Measurements from ENCODE around the gene TXNRD1.

The TXNRD1 gene

DNA sequence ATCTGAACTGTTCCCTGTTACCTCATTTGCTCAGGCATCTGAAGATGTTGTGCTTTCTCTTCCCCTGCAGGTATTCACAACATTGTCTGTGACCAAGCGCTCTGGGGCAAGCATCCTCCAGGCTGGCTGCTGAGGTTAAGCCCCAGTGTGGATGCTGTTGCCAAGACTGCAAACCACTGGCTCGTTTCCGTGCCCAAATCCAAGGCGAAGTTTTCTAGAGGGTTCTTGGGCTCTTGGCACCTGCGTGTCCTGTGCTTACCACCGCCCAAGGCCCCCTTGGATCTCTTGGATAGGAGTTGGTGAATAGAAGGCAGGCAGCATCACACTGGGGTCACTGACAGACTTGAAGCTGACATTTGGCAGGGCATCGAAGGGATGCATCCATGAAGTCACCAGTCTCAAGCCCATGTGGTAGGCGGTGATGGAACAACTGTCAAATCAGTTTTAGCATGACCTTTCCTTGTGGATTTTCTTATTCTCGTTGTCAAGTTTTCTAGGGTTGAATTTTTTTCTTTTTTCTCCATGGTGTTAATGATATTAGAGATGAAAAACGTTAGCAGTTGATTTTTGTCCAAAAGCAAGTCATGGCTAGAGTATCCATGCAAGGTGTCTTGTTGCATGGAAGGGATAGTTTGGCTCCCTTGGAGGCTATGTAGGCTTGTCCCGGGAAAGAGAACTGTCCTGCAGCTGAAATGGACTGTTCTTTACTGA, 132.9 kb downstream of the TXNRD1 start:
- no peak overlapping the region for H3K4me3 Mint-ChIP-seq
- no peak overlapping the region for H3K27ac Mint-ChIP-seq
- no peaks in the 10 kb centered on the region for H3K4me1 Mint-ChIP-seq
- no peaks in the 10 kb centered on the region for H3K9me3 Mint-ChIP-seq
- no peaks in the 10 kb centered on the region for H3K27me3 Mint-ChIP-seq (ENCODE audit: low read depth)
- peaks cover 46% of the 10 kb centered on the region for H3K36me3 Mint-ChIP-seq (ENCODE audit: low read depth)
- TF ChIP-seq, protein P1, sequence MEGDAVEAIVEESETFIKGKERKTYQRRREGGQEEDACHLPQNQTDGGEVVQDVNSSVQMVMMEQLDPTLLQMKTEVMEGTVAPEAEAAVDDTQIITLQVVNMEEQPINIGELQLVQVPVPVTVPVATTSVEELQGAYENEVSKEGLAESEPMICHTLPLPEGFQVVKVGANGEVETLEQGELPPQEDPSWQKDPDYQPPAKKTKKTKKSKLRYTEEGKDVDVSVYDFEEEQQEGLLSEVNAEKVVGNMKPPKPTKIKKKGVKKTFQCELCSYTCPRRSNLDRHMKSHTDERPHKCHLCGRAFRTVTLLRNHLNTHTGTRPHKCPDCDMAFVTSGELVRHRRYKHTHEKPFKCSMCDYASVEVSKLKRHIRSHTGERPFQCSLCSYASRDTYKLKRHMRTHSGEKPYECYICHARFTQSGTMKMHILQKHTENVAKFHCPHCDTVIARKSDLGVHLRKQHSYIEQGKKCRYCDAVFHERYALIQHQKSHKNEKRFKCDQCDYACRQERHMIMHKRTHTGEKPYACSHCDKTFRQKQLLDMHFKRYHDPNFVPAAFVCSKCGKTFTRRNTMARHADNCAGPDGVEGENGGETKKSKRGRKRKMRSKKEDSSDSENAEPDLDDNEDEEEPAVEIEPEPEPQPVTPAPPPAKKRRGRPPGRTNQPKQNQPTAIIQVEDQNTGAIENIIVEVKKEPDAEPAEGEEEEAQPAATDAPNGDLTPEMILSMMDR (IDR thresholded peaks at IDR 0.05; ENCODE audit: unreplicated experiment in 3 of 3): no peak

DNA sequence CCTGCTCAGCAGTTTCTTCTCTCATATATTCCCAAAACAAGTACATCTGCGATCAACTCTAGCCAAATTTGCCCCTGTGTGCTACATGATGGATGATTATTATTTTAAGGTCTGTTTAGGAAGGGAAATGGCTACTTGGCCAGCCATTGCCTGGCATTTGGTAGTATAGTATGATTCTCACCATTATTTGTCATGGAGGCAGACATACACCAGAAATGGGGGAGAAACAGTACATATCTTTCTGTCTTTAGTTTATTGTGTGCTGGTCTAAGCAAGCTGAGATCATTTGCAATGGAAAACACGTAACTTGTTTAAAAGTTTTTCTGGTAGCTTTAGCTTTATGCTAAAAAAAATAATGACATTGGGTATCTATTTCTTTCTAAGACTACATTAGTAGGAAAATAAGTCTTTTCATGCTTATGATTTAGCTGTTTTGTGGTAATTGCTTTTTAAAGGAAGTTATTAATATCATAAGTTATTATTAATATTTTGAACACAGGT, 133.5 kb downstream of the TXNRD1 start:
- peaks cover 50% of the 10 kb centered on the region for H3K36me3 Mint-ChIP-seq (ENCODE audit: low read depth)
- H3K27me3 Mint-ChIP-seq (ENCODE audit: low read depth): no peaks in the 10 kb centered on the region
- no peaks in the 10 kb centered on the region for H3K4me1 Mint-ChIP-seq
- TF ChIP-seq, protein P1 (IDR thresholded peaks at IDR 0.05; ENCODE audit: unreplicated experiment in 3 of 3): no peak
- H3K27ac Mint-ChIP-seq: no peak overlapping the region
- H3K9me3 Mint-ChIP-seq: no peaks in the 10 kb centered on the region
- H3K4me3 Mint-ChIP-seq: no peak overlapping the region

DNA sequence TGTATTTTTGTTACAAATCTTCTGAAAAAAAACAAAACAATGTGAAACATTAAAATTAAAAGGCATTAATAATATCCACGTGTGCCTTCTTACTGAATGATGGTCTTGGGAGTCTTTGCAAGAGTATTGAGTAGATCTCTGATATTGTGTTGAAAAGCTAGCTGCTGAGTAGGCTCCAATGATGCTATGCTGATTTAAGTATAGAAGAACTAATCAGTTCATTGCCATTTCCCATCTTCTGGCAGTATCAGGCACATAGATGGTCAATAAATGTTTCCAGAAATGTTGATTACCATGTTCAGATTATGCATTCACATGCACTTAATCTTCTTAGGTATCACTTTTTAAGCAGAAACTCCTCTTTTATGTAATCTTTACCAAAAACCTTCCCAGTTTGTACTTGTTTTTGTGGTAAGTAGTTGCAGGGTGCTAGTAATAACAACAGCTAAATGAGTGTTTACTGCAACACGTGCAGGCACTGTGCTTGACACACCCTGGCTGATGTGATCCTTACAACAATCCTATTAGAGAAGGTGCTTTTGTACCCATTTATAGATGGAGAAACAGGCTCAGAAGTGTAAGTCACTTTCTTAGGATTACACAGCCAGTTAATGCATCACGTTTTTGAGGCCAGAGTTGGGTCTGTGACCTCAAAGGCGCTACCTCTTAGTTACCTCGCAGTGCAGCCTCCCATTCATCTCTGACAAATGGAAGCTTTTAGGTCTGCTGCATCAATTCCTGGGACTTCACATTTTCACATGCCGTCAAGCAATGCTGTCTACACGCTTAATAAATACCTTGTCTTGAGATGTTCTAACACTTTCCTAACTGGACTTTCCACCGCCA, 134.9 kb downstream of the TXNRD1 start:
- Mint-ChIP-seq H3K27me3 (ENCODE audit: low read depth) (no peaks in the 10 kb centered on the region), H3K4me3 (no peak overlapping the region), H3K4me1 (no peaks in the 10 kb centered on the region), H3K36me3 (ENCODE audit: low read depth) (peaks cover 48% of the 10 kb centered on the region), H3K9me3 (no peaks in the 10 kb centered on the region), H3K27ac (no peak overlapping the region)
- TF ChIP-seq, protein P1 (IDR thresholded peaks at IDR 0.05; ENCODE audit: unreplicated experiment in 3 of 3): no peak

DNA sequence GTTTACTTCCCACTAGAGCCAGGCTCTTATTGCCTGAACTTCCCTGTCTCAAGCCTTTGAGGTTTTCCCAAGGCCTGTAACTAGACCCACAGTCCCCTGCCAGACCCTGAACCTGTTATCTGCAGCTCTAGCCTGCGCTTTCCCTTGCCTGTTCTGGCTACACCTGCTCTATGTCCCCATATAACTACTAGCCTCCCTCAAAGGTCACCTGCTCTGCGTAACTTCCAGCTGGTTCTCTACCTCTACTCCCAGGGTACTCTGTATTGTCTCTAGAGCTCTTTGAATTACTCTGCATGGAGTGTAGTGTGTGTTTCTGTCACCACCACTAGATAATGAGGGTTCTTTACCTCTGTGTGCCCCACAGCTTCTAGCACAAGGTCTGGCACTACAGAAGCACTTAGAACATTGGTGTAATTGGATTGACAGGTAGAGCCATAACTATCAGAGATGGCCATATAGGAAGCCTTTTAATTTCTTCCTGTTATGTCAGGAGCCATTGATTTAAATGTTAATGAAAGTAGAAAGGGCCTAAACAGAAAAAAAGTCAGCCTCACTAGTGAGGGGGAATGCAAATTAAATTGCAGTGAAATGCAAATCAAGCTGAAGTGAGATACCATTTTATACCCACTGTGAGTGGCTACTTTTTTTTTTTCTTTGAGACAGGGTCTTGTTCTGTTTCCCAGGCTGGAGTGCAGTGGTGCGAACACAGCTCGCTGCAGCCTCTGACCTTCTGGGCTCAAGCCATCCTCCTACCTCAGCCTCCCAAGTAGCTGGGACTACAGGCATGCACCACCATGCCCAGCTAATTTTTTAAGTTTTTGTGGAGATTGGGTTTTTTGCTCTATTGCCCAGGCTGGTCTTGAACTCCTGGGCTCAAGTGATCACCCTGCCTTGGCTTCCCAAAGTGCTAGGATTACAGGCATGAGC, 135.7 kb downstream of the TXNRD1 start:
- Mint-ChIP-seq H3K27ac (no peak overlapping the region), H3K27me3 (ENCODE audit: low read depth) (no peaks in the 10 kb centered on the region), H3K4me3 (no peak overlapping the region), H3K9me3 (no peaks in the 10 kb centered on the region), H3K36me3 (ENCODE audit: low read depth) (peaks cover 46% of the 10 kb centered on the region), H3K4me1 (no peaks in the 10 kb centered on the region)
- TF ChIP-seq, protein P1 (IDR thresholded peaks at IDR 0.05; ENCODE audit: unreplicated experiment in 3 of 3): no peak

DNA sequence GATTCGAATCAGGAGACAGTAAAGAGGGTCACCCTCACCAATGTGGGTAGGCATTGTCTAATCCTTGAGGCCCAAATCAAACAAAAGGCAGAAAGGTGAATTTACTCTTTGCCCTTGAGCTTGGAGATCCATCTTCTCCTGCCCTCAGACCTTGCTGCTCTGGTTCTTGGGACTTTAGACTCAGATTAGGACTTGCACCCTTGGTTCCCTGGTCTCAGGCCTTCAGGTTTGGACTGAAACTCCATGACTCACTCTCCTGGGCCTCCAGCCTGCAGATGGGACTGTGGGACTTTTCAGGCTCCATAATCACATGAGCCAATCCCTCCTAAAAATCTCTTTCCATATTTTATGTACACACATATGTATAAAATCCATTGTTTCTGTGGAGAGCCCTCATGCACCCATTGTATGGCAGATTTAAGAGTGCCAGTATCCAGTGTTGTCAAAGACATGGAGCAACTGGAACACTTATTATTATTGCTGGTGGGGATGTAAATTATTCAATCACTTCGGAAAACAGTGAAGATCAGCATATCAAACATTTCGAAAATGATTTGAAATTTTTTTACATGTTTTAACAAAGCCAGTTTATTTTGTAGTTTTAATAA, 136.6 kb downstream of the TXNRD1 start:
- Mint-ChIP-seq H3K4me3 (no peak overlapping the region), H3K9me3 (no peaks in the 10 kb centered on the region), H3K27ac (no peak overlapping the region), H3K4me1 (no peaks in the 10 kb centered on the region), H3K36me3 (ENCODE audit: low read depth) (peaks cover 40% of the 10 kb centered on the region), H3K27me3 (ENCODE audit: low read depth) (no peaks in the 10 kb centered on the region)
- TF ChIP-seq, protein P1 (IDR thresholded peaks at IDR 0.05; ENCODE audit: unreplicated experiment in 3 of 3): no peak
